K562 (cell line): ENCODE measurements around the gene ZFP3. TPM values are rescaled to one million over a fixed set of nuclear protein-coding genes. Genes with fewer than 3 reads are reported as not detected.

ENCODE experiments used
- CTCF ChIP-seq, 3 experiments: IDR thresholded peaks in 2 of 3; conservative IDR thresholded peaks in 1 of 3; 2 replicates each; pipeline ENCODE4 v1.5.1; 2011 to 2012; ENCODE audit warnings: low read length in 3 of 3, mild to moderate bottlenecking in 3 of 3, control low read depth in 2 of 3, improper control_type of control experiment in 1 of 3, inconsistent platforms in 1 of 3, low read depth in 1 of 3, mixed read lengths in 1 of 3, moderate library complexity in 1 of 3; ENCODE audit not compliant: insufficient read depth in 2 of 3
- EP400 ChIP-seq: fragments of 450-650 bp; IDR thresholded peaks from 2 replicates; pipeline ENCODE4 v1.6.1; 2017; ENCODE audit warnings: antibody characterized with exemption, mild to moderate bottlenecking, moderate library complexity
- FOXP1 ChIP-seq: sonication (generic); formaldehyde crosslinking; IDR thresholded peaks from 2 replicates; pipeline ENCODE4 v1.8.0; 2022; ENCODE audit warnings: mild to moderate bottlenecking, missing genetic modification reagents
- HDAC3 ChIP-seq: fragments of 450-650 bp; IDR thresholded peaks from 2 replicates; pipeline ENCODE4 v1.6.1; 2018; ENCODE audit warnings: borderline replicate concordance, mild to moderate bottlenecking, moderate library complexity; ENCODE audit not compliant: partially characterized antibody
- KLF16 ChIP-seq: IDR thresholded peaks from 2 replicates; pipeline ENCODE4 v1.6.1; 2016; ENCODE audit warnings: antibody characterized with exemption
- MCM3 ChIP-seq: fragments of 450-650 bp; IDR thresholded peaks from 2 replicates; pipeline ENCODE4 v1.6.1; 2016
- MGA ChIP-seq: fragments of 450-650 bp; IDR thresholded peaks from 2 replicates; pipeline ENCODE4 v1.6.1; 2016; ENCODE audit warnings: mild to moderate bottlenecking, moderate library complexity
- SRF ChIP-seq, 2 experiments: fragments of 250-450, 450-650 bp in 1 of 2; sonication (Bioruptor Pico) in 1 of 2; sonication (generic) in 1 of 2; formaldehyde crosslinking; IDR thresholded peaks; 2 replicates each; pipeline versions ENCODE4 v1.5.0 to v1.5.1; 2020 to 2022; ENCODE audit warnings: mild to moderate bottlenecking in 1 of 2, missing genetic modification reagents in 1 of 2
- TBL1XR1 ChIP-seq, 2 experiments: IDR thresholded peaks; 2 replicates each; pipeline ENCODE4 v1.6.1; 2012; ENCODE audit warnings: improper control_type of control experiment in 2 of 2, low read length in 2 of 2, mild to moderate bottlenecking in 1 of 2
- TEAD1 ChIP-seq, 2 experiments: fragments of 450-650 bp in 1 of 2; sonication (generic) in 1 of 2; formaldehyde crosslinking; IDR thresholded peaks; 2 replicates each; pipeline versions ENCODE4 v1.4.0 to v1.8.0; 2020 to 2022; ENCODE audit warnings: mild to moderate bottlenecking in 2 of 2, missing genetic modification reagents in 1 of 2
- USF1 ChIP-seq: sonication (generic); formaldehyde crosslinking; IDR thresholded peaks from 2 replicates; pipeline ENCODE4 v1.9.0; 2022; ENCODE audit warnings: mild to moderate bottlenecking, missing genetic modification reagents
- ZBTB7A ChIP-seq: IDR thresholded peaks from 2 replicates; pipeline ENCODE4 v1.6.1; 2011; ENCODE audit warnings: low read depth, mild to moderate bottlenecking, low read length, moderate library complexity, borderline replicate concordance; ENCODE audit not compliant: control insufficient read depth
- ZNF311 ChIP-seq: fragments of 250-450 bp; sonication (Bioruptor Pico); IDR thresholded peaks from 2 replicates; pipeline ENCODE4 v1.4.0; 2020; ENCODE audit warnings: mild to moderate bottlenecking, moderate library complexity
- ZNF41 ChIP-seq: fragments of 250-450 bp; sonication (Bioruptor Pico); conservative IDR thresholded peaks from 2 replicates; pipeline ENCODE4 v1.4.0; 2020; ENCODE audit warnings: mild to moderate bottlenecking
- polyA plus RNA-seq, 8 experiments: library from polyadenylated mRNA; depleted of rRNA in 4 of 8; stranded (reverse) in 5 of 8; unstranded in 3 of 8; fragments of >200 nt; fragmentation: Nextera tagmentation in 2 of 8; fragmentation: Illumina TruSeq in 1 of 8; extraction: Ambion mirVana in 2 of 8; extraction: Trizol in 1 of 8; gene quantifications; 2 replicates each; pipeline versions ENCODE4 v1.2.1 to v1.2.3, GENCODE V29; 2011 to 2014; ENCODE audit warnings: inconsistent platforms in 1 of 8, missing spikeins in 1 of 8
- total RNA-seq, 7 experiments: library from RNA; depleted of rRNA in 6 of 7; stranded (reverse); fragments of >200 nt in 6 of 7; fragmentation: Illumina TruSeq in 2 of 7; extraction: Trizol in 2 of 7; gene quantifications; 2 replicates each; pipeline versions ENCODE4 v1.2.1 to v1.2.3, GENCODE V29; 2011 to 2021; ENCODE audit warnings: low replicate concordance in 1 of 7

The ZFP3 gene
- total and polyA plus RNA-seq, 9 of the 15 experiments (the other 6 are each of a cell fraction or from before 2014, with no cell fraction given): 0.04 TPM; not detected in 8

- TF ChIP-seq MGA (peak; percentile 81), ZNF41 (CRISPR knock-in tag) (no peak), USF1 (CRISPR knock-in tag) (no peak), KLF16 (no peak), HDAC3 (no peak), ZNF311 (CRISPR knock-in tag) (no peak), MCM3 (no peak), ZBTB7A (peak; percentile 71), TBL1XR1 (IDR thresholded peaks at IDR 0.05; ENCODE audit: low read length in 2 of 2) (no peak), SRF (CRISPR knock-in tag; IDR thresholded peaks at IDR 0.05) (no peak), FOXP1 (CRISPR knock-in tag) (no peak), EP400 (peak; percentile 24; the same call in 1 of the 2 replicates), TEAD1 (CRISPR knock-in tag; IDR thresholded peaks at IDR 0.05) (no peak), CTCF (IDR thresholded peaks at IDR 0.05 in 2 of 3, conservative IDR thresholded peaks at IDR 0.05 in 1 of 3; ENCODE audit: insufficient read depth in 2 of 3, low read depth in 1 of 3, low read length in 3 of 3) (peak; percentile 57 to 67 (median 67))
Measured at GRCh38 chr17:5031365-5032082, 46.7 kb upstream of the ZFP3 start (continued).
